H1 (cell line): ENCODE results near the gene SNORC.

Experiments used
- BCL11A ChIP-seq, 2 experiments: IDR thresholded peaks; one replicate each; pipeline ENCODE4 v1.6.1; 2011; ENCODE audit warnings: low read depth in 2 of 2, low read length in 2 of 2, mild to moderate bottlenecking in 2 of 2
- CTCF ChIP-seq, 3 experiments: IDR thresholded peaks; 1 replicate in 2 of 3; 2 replicates in 1 of 3; pipeline versions ENCODE4 v1.5.1 to v1.6.1; 2011; ENCODE audit warnings: low read length in 3 of 3, mild to moderate bottlenecking in 3 of 3, inconsistent platforms in 2 of 3, low read depth in 1 of 3, moderate library complexity in 1 of 3; ENCODE audit not compliant: insufficient read depth in 1 of 3; ENCODE audit errors: control extremely low read depth in 1 of 3
- EZH2 ChIP-seq: fragments of 200-600 bp; sonication (generic); IDR thresholded peaks from 2 replicates; pipeline ENCODE4 v1.7.1; 2012; ENCODE audit warnings: low read depth, mild to moderate bottlenecking, moderate library complexity, low read length, inconsistent platforms; ENCODE audit not compliant: severe bottlenecking
- FOSL1 ChIP-seq: IDR thresholded peaks from 2 replicates; pipeline ENCODE4 v1.6.1; 2011; ENCODE audit warnings: mild to moderate bottlenecking, low read depth, low read length, moderate library complexity; ENCODE audit not compliant: insufficient read depth
- GTF2F1 ChIP-seq: IDR thresholded peaks from 2 replicates; pipeline ENCODE4 v1.6.1; 2012; ENCODE audit warnings: low read depth, low read length, improper control_type of control experiment, borderline replicate concordance
- NRF1 ChIP-seq: IDR thresholded peaks from 2 replicates; pipeline ENCODE4 v1.6.1; 2011; ENCODE audit warnings: mild to moderate bottlenecking, low read depth, low read length, improper control_type of control experiment
- POLR2A ChIP-seq, 2 experiments: IDR thresholded peaks; 1 replicate in 1 of 2; 2 replicates in 1 of 2; pipeline ENCODE4 v1.6.1; 2011; ENCODE audit warnings: low read depth in 2 of 2, low read length in 2 of 2, mild to moderate bottlenecking in 2 of 2; ENCODE audit errors: control extremely low read depth in 1 of 2
- POLR2AphosphoS5 ChIP-seq: IDR thresholded peaks from 2 replicates; pipeline ENCODE4 v1.6.1; 2011; ENCODE audit warnings: low read depth, low read length
- RAD21 ChIP-seq, 2 experiments: IDR thresholded peaks in 1 of 2; conservative IDR thresholded peaks in 1 of 2; 2 replicates each; pipeline ENCODE4 v1.6.1; 2011; ENCODE audit warnings: low read depth in 2 of 2, low read length in 2 of 2, improper control_type of control experiment in 1 of 2, inconsistent platforms in 1 of 2, mild to moderate bottlenecking in 1 of 2, moderate library complexity in 1 of 2

DNA sequence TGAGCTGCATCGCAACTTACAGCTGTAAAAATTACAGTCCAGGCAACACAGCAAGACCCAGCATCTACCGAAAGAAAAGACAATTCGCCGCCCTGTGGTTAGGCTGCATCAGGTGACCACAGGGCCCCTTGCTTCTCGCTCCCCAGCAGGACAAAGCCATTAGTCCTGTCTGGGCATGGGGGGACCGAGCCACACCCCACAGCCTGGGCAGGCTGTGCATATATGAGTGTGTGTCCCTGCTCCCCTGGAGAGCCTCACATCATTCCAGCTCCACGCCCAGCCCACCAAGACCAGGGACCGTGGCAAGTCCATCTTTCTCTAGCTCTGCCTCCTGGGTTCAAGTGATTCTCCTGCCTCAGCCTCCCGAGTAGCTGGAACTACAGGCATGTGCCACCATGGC lies 33.9 kb downstream of the SNORC start:
- TF ChIP-seq POLR2A (IDR thresholded peaks at IDR 0.05; ENCODE audit: control extremely low read depth in 1 of 2, low read depth in 2 of 2, low read length in 2 of 2), result no peak
- no peak for TF ChIP-seq GTF2F1
- no peak for TF ChIP-seq POLR2AphosphoS5
- no peak for TF ChIP-seq CTCF (IDR thresholded peaks at IDR 0.05; ENCODE audit: control extremely low read depth in 1 of 3, insufficient read depth in 1 of 3, low read depth in 1 of 3, low read length in 3 of 3)
- TF ChIP-seq EZH2, result no peak
- no peak for TF ChIP-seq RAD21 (IDR thresholded peaks at IDR 0.05 in 1 of 2, conservative IDR thresholded peaks at IDR 0.05 in 1 of 2; ENCODE audit: low read depth in 2 of 2, low read length in 2 of 2)
- no peak for TF ChIP-seq FOSL1
- no peak for TF ChIP-seq BCL11A (IDR thresholded peaks at IDR 0.05; ENCODE audit: low read depth in 2 of 2, low read length in 2 of 2)
- TF ChIP-seq NRF1, result no peak
